CD14-positive monocyte (primary cell): ENCODE measurements around the gene TNPO3. TPM values are rescaled to one million over a fixed set of nuclear protein-coding genes. Genes with fewer than 3 reads are reported as not detected.
A peak's percentile ranks its signal among the peaks of the same experiment; 100 is the strongest.

ENCODE experiments used
- DNase-seq, 3 donors: peaks; one replicate each; pipeline ENCODE4 v3.0.0-alpha.2; 2011 to 2022
- H2AFZ ChIP-seq: 2 replicates; pipeline ENCODE4 v1.6.0; 2012; ENCODE audit warnings: mild to moderate bottlenecking, low read depth, low read length, inconsistent platforms; ENCODE audit not compliant: insufficient read depth, poor library complexity, severe bottlenecking
- H3K27ac ChIP-seq, 2 donors: 1 replicate in 1 of 2; 2 replicates in 1 of 2; pipeline ENCODE4 v1.5.1; 2012 to 2013; ENCODE audit warnings: low read length in 2 of 2, control low read depth in 1 of 2, inconsistent platforms in 1 of 2, low read depth in 1 of 2, mild to moderate bottlenecking in 1 of 2
- H3K27me3 ChIP-seq, 2 donors: one replicate each; pipeline versions ENCODE4 v1.6.0 to v1.6.1; 2011 to 2013; ENCODE audit warnings: low read length in 2 of 2; ENCODE audit not compliant: control insufficient read depth in 2 of 2, insufficient read depth in 2 of 2
- H3K36me3 ChIP-seq, 2 donors: replicated peaks in 1 of 2; 1 replicate in 1 of 2; 2 replicates in 1 of 2; pipeline versions ENCODE4 v1.5.1 to v1.6.1; 2012 to 2013; ENCODE audit warnings: low read length in 2 of 2, control low read depth in 1 of 2, inconsistent platforms in 1 of 2, mild to moderate bottlenecking in 1 of 2; ENCODE audit not compliant: insufficient read depth in 2 of 2, control insufficient read depth in 1 of 2
- H3K4me1 ChIP-seq, 2 donors: 1 replicate in 1 of 2; 2 replicates in 1 of 2; pipeline versions ENCODE4 v1.5.1 to v1.6.1; 2012 to 2013; ENCODE audit warnings: low read length in 2 of 2, control low read depth in 1 of 2, inconsistent platforms in 1 of 2, mild to moderate bottlenecking in 1 of 2, moderate library complexity in 1 of 2; ENCODE audit not compliant: insufficient read depth in 2 of 2, control insufficient read depth in 1 of 2
- H3K4me2 ChIP-seq: replicated peaks from 2 replicates; pipeline ENCODE3; 2012; ENCODE audit warnings: low read length, moderate library complexity, mild to moderate bottlenecking; ENCODE audit not compliant: poor library complexity, severe bottlenecking; ENCODE audit errors: extremely low read depth
- H3K4me3 ChIP-seq, 3 experiments: fragments of 200-600 bp in 1 of 3; sonication (generic) in 1 of 3; replicated peaks in 1 of 3; 1 replicate in 2 of 3; 2 replicates in 1 of 3; pipeline ENCODE4 v1.5.1; 2011 to 2013; ENCODE audit warnings: low read length in 3 of 3, mild to moderate bottlenecking in 3 of 3, control low read depth in 2 of 3, low read depth in 2 of 3, inconsistent platforms in 1 of 3, moderate library complexity in 1 of 3
- H3K79me2 ChIP-seq: 2 replicates; pipeline ENCODE4 v1.6.0; 2012; ENCODE audit warnings: mild to moderate bottlenecking, control low read depth, inconsistent platforms, low read length, moderate library complexity; ENCODE audit not compliant: insufficient read depth
- H3K9ac ChIP-seq: 2 replicates; pipeline ENCODE4 v1.6.0; 2017; ENCODE audit warnings: low read length, mild to moderate bottlenecking; ENCODE audit not compliant: insufficient read depth, poor library complexity, severe bottlenecking
- H3K9me3 ChIP-seq, 2 donors: replicated peaks in 1 of 2; 1 replicate in 1 of 2; 2 replicates in 1 of 2; pipeline versions ENCODE4 v1.5.1 to v1.6.1; 2012 to 2013; ENCODE audit warnings: low read length in 2 of 2, control low read depth in 1 of 2; ENCODE audit not compliant: control insufficient read depth in 1 of 2, insufficient read depth in 1 of 2
- H4K20me1 ChIP-seq: 2 replicates; pipeline ENCODE4 v1.6.0; 2012; ENCODE audit warnings: mild to moderate bottlenecking, low read length, control low read depth, moderate library complexity; ENCODE audit not compliant: insufficient read depth
- H3K27ac Mint-ChIP-seq, 7 donors: one replicate each; pipeline ENCODE4 v1.8.0; 2020; ENCODE audit warnings: mild to moderate bottlenecking in 7 of 7, mixed read lengths in 7 of 7, moderate library complexity in 6 of 7, inconsistent platforms in 2 of 7
- H3K27me3 Mint-ChIP-seq, 3 donors: one replicate each; pipeline ENCODE4 v1.8.0; 2021 to 2022; ENCODE audit warnings: low read depth in 3 of 3, mild to moderate bottlenecking in 3 of 3, mixed read lengths in 3 of 3, moderate library complexity in 3 of 3, inconsistent platforms in 1 of 3
- H3K36me3 Mint-ChIP-seq, 2 donors: one replicate each; pipeline ENCODE4 v1.8.0; 2020; ENCODE audit warnings: mixed read lengths in 2 of 2, inconsistent platforms in 1 of 2, mild to moderate bottlenecking in 1 of 2
- H3K4me1 Mint-ChIP-seq: one replicate; pipeline ENCODE4 v1.8.0; 2020; ENCODE audit warnings: mild to moderate bottlenecking, mixed read lengths
- H3K4me3 Mint-ChIP-seq, 2 donors: one replicate each; pipeline ENCODE4 v1.8.0; 2020; ENCODE audit warnings: mild to moderate bottlenecking in 2 of 2, mixed read lengths in 2 of 2, moderate library complexity in 1 of 2
- H3K9me3 Mint-ChIP-seq, 7 donors: one replicate each; pipeline ENCODE4 v1.8.0; 2020 to 2022; ENCODE audit warnings: mixed read lengths in 7 of 7, mild to moderate bottlenecking in 6 of 7, moderate library complexity in 6 of 7, inconsistent platforms in 2 of 7
- WGBS: methylation state at CpG from one replicate; pipeline ENCODE4 v1.1.5; 2013; ENCODE audit warnings: missing lambda C conversion rate; ENCODE audit not compliant: insufficient coverage; 5-methylcytosine and 5-hydroxymethylcytosine counted together
- intact Hi-C, 2 donors: fragments of 100-400 bp; cut with micrococcal nuclease; formaldehyde crosslinking; loops; one replicate each; pipeline versions ENCODE4 v1.15.0 to v1.15.1; 2023
- polyA plus RNA-seq, 3 donors: library from polyadenylated mRNA; depleted of rRNA in 1 of 3; unstranded in 2 of 3; stranded (reverse) in 1 of 3; fragments of 300-500 nt in 2 of 3; fragments of >200 nt in 1 of 3; fragmentation: Illumina TruSeq in 2 of 3; gene quantifications; 1 replicate in 2 of 3; 2 replicates in 1 of 3; pipeline ENCODE4 v1.2.3, GENCODE V29; 2012 to 2021
- TF ChIP-seq, protein P1 (sequence below): fragments of 200-600 bp; IDR thresholded peaks from one replicate; pipeline ENCODE4 v1.8.0; 2022; ENCODE audit warnings: antibody characterized with exemption, mild to moderate bottlenecking

TNPO3 gene
- polyA plus RNA-seq, 3 donors = 17.0 to 23.8 (median 19.7) TPM

GRCh38 chr7:128932862-128933179 is 122.1 kb downstream of the TNPO3 start:
- Histone ChIP-seq H3K79me2 (peaks cover 32% of the 10 kb centered on the region), H4K20me1 (no peaks in the 10 kb centered on the region), H3K4me3 (peak overlapping the region in 1 of 3 experiments; percentile 64), H2AFZ (peak overlapping the region; percentile 66), H3K9me3 (peaks cover 0 to 5% of the 10 kb centered on the region in 2 donors), H3K4me2 (peak overlapping the region; percentile 65), H3K4me1 (peaks cover 57 to 58% of the 10 kb centered on the region in 2 donors), H3K27me3 (no peaks in the 10 kb centered on the region), H3K36me3 (no peaks in the 10 kb centered on the region), H3K9ac (no peak overlapping the region), H3K27ac (peak overlapping the region; percentile 85 to 91)
- TF ChIP-seq, protein P1, sequence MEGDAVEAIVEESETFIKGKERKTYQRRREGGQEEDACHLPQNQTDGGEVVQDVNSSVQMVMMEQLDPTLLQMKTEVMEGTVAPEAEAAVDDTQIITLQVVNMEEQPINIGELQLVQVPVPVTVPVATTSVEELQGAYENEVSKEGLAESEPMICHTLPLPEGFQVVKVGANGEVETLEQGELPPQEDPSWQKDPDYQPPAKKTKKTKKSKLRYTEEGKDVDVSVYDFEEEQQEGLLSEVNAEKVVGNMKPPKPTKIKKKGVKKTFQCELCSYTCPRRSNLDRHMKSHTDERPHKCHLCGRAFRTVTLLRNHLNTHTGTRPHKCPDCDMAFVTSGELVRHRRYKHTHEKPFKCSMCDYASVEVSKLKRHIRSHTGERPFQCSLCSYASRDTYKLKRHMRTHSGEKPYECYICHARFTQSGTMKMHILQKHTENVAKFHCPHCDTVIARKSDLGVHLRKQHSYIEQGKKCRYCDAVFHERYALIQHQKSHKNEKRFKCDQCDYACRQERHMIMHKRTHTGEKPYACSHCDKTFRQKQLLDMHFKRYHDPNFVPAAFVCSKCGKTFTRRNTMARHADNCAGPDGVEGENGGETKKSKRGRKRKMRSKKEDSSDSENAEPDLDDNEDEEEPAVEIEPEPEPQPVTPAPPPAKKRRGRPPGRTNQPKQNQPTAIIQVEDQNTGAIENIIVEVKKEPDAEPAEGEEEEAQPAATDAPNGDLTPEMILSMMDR = no peak
- DNase-seq = no peak
- WGBS = 32% methylated on average over 4 of the region's 4 CpGs
- Mint-ChIP-seq H3K27me3 (peaks cover 0 to 4% (median 0%) of the 10 kb centered on the region in 3 donors), H3K27ac (peak overlapping the region in 6 of 7 donors; percentile 35 to 100 (median 95)), H3K4me3 (peak overlapping the region in 1 of 2 donors; percentile 94), H3K9me3 (peaks cover 0 to 6% (median 2%) of the 10 kb centered on the region in 7 donors), H3K36me3 (peaks cover 0 to 3% of the 10 kb centered on the region in 2 donors), H3K4me1 (peaks cover 63% of the 10 kb centered on the region)
- intact Hi-C loops = no loop called here

GRCh38 chr7:128931965-128932861 is 122.7 kb downstream of the TNPO3 start:
- peaks cover 0 to 5% of the 10 kb centered on the region in 2 donors for H3K9me3 ChIP-seq
- Mint-ChIP-seq H3K4me1 (peaks cover 59% of the 10 kb centered on the region), H3K4me3 (no peak overlapping the region), H3K36me3 (peaks cover 0 to 3% of the 10 kb centered on the region in 2 donors), H3K27me3 (peaks cover 0 to 4% (median 0%) of the 10 kb centered on the region in 3 donors), H3K9me3 (peaks cover 0 to 6% (median 2%) of the 10 kb centered on the region in 7 donors), H3K27ac (peak overlapping the region in 6 of 7 donors; percentile 4 to 98 (median 80))
- H2AFZ ChIP-seq = no peak overlapping the region
- WGBS = 93% methylated on average over 14 of the region's 19 CpGs
- H3K27ac ChIP-seq = peak overlapping the region; percentile 85 to 91
- peaks cover 53% of the 10 kb centered on the region in 2 donors for H3K4me1 ChIP-seq
- H3K36me3 ChIP-seq = no peaks in the 10 kb centered on the region
- H3K79me2 ChIP-seq = peaks cover 25% of the 10 kb centered on the region
- no peak overlapping the region for H3K9ac ChIP-seq
- intact Hi-C loops = no loop called here
- H3K4me3 ChIP-seq = peak overlapping the region in 1 of 3 experiments; percentile 64
- no peaks in the 10 kb centered on the region for H3K27me3 ChIP-seq
- TF ChIP-seq, protein P1 = no peak
- H4K20me1 ChIP-seq = no peaks in the 10 kb centered on the region
- DNase-seq = no peak
- peak overlapping the region; percentile 65 for H3K4me2 ChIP-seq
